ENCODE data around the gene ARRDC4.

DNA sequence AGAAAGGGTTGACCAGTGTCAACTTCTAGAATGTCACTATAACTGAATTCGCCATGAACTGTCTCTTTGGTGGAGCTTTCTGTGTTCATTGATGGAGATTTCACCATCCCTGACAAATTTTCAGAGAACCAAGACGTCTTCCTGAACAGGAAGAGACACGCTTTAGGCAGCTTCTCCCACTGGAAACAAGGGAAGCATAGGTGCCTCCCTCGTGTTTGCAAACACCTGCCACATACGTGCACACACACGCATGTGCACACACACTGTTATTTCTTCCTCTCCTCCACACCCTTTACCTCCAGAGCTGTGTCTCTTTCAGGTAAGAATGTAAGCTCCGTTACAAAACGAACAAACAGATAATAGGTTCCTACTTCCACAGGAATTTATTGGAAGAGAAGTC lies 15.6 kb downstream of the ARRDC4 start:
- TF ChIP-seq EZH2 (IDR thresholded peaks at IDR 0.05; ENCODE audit: borderline replicate concordance, insufficient read depth, low read depth, low read length, poor library complexity, severe bottlenecking): no peak
- TF ChIP-seq CTCF (IDR thresholded peaks at IDR 0.05): no peak

Data from B cell (primary cell).